PFSK-1 (cell line): ENCODE measurements around the gene STEAP1B.

Experiments used
- POLR2AphosphoS5 ChIP-seq: IDR thresholded peaks from 2 replicates; pipeline ENCODE4 v1.6.1; 2012; ENCODE audit warnings: low read depth, mild to moderate bottlenecking, control low read depth, low read length, moderate library complexity
- SIN3A ChIP-seq: IDR thresholded peaks from 2 replicates; pipeline ENCODE4 v1.6.1; 2012; ENCODE audit warnings: mild to moderate bottlenecking, low read length, moderate library complexity, borderline replicate concordance; ENCODE audit not compliant: insufficient read depth

GRCh38 chr7:22425361-22425760, 74.6 kb downstream of the STEAP1B start:
- TF ChIP-seq SIN3A (no peak), POLR2AphosphoS5 (no peak)
